GM18517 (cell line): ENCODE measurements around the gene DRAP1.
"Not testable (repeated sequence)": the region's sequence is repeated elsewhere in the genome, so short reads cannot be mapped to it uniquely, and the experiment has no call there.

ENCODE experiments used
- ATAC-seq: cut with Tn5 transposase; IDR thresholded peaks from one replicate; pipeline ENCODE4 v1.9.1; 2021; ENCODE audit warnings: mild to moderate bottlenecking, moderate library complexity; ENCODE audit not compliant: unreplicated experiment

DRAP1 gene

GRCh38 chr11:65928667-65929066, 9.4 kb downstream of the DRAP1 start:
- no peak for ATAC-seq

GRCh38 chr11:65931773-65932557, 12.7 kb downstream of the DRAP1 start:
- ATAC-seq, result no peak

- no peak for ATAC-seq
Observed at GRCh38 chr11:65932558-65932919, 13.3 kb downstream of the DRAP1 start.

- ATAC-seq, result no peak
Observed at GRCh38 chr11:65934014-65934413, 14.8 kb downstream of the DRAP1 start.

GRCh38 chr11:65937766-65938165, 18.5 kb downstream of the DRAP1 start:
- no peak for ATAC-seq

- no peak for ATAC-seq
Observed at GRCh38 chr11:65941720-65942310, 22.6 kb downstream of the DRAP1 start.

GRCh38 chr11:65942531-65942930, 23.3 kb downstream of the DRAP1 start:
- no peak for ATAC-seq

- no peak for ATAC-seq
Observed at GRCh38 chr11:65944191-65944590, 25.0 kb downstream of the DRAP1 start.

- ATAC-seq, result no peak
Observed at GRCh38 chr11:65944767-65945166, 25.5 kb downstream of the DRAP1 start.

- ATAC-seq, result no peak
Observed at GRCh38 chr11:65945430-65945911, 26.2 kb downstream of the DRAP1 start, which contains the start of gene TSGA10IP. TSS of gene TSGA10IP (plus strand) at chr11:65945480. CDS start at chr11:65945676, 196 bp downstream.

GRCh38 chr11:65945941-65946558, 26.8 kb downstream of the DRAP1 start:
- no peak for ATAC-seq

- ATAC-seq, result no peak
Observed at GRCh38 chr11:65946655-65947054, 27.4 kb downstream of the DRAP1 start.

- no peak for ATAC-seq
Observed at GRCh38 chr11:65947133-65947532, 27.9 kb downstream of the DRAP1 start.

- no peak for ATAC-seq
Observed at GRCh38 chr11:65947603-65948125, 28.4 kb downstream of the DRAP1 start.

- ATAC-seq, result not testable (repeated sequence)
Observed at GRCh38 chr11:65950711-65951110, 31.5 kb downstream of the DRAP1 start.

GRCh38 chr11:65951641-65952040, 32.4 kb downstream of the DRAP1 start:
- ATAC-seq, result not testable (repeated sequence)

GRCh38 chr11:65952052-65952521, 32.9 kb downstream of the DRAP1 start:
- ATAC-seq, result no peak

GRCh38 chr11:65953471-65953870, 34.2 kb downstream of the DRAP1 start:
- no peak for ATAC-seq

GRCh38 chr11:65954771-65955170, 35.5 kb downstream of the DRAP1 start:
- ATAC-seq, result no peak

- no peak for ATAC-seq
Observed at GRCh38 chr11:65958291-65958690, 39.1 kb downstream of the DRAP1 start.

- ATAC-seq, result no peak
Observed at GRCh38 chr11:65958774-65959420, 39.7 kb downstream of the DRAP1 start.
